DND-41 (cell line): Measurements from ENCODE around the gene H6PD.

Experiments
- ATAC-seq: fragments of 200-7000 bp; cut with Tn5 transposase; 3 replicates; pipeline ENCODE4 v1.9.1; 2021; ENCODE audit warnings: low read depth; ENCODE audit not compliant: insufficient read depth
- DNase-seq: peaks from one replicate; pipeline ENCODE4 v3.0.0-alpha.2; 2020
- H2AFZ ChIP-seq: 2 replicates; pipeline ENCODE4 v1.6.0; 2012; ENCODE audit warnings: low read depth, low read length
- H3K27ac ChIP-seq: 2 replicates; pipeline ENCODE4 v1.5.1; 2012; ENCODE audit warnings: low read length, inconsistent platforms
- H3K27me3 ChIP-seq: fragments of 200-600 bp; sonication (generic); 2 replicates; pipeline ENCODE4 v1.6.0; 2012; ENCODE audit warnings: low read length, mild to moderate bottlenecking, inconsistent platforms; ENCODE audit not compliant: insufficient read depth, poor library complexity
- H3K36me3 ChIP-seq: 2 replicates; pipeline ENCODE4 v1.5.1; 2012; ENCODE audit warnings: low read length, inconsistent platforms; ENCODE audit not compliant: insufficient read depth
- H3K4me1 ChIP-seq: 2 replicates; pipeline ENCODE4 v1.5.1; 2012; ENCODE audit warnings: mild to moderate bottlenecking, low read length; ENCODE audit not compliant: insufficient read depth
- H3K4me2 ChIP-seq: 2 replicates; pipeline ENCODE4 v1.6.0; 2012; ENCODE audit warnings: mild to moderate bottlenecking, moderate library complexity, low read length, inconsistent platforms; ENCODE audit not compliant: insufficient read depth
- H3K4me3 ChIP-seq, 2 experiments: fragments of 200-600 bp in 1 of 2; shearing (Covaris generic) in 1 of 2; 2 replicates each; pipeline ENCODE4 v1.5.1; 2012 to 2016; ENCODE audit warnings: inconsistent platforms in 2 of 2, low read length in 2 of 2, mild to moderate bottlenecking in 2 of 2, low read depth in 1 of 2, moderate library complexity in 1 of 2
- H3K79me2 ChIP-seq: 2 replicates; pipeline ENCODE4 v1.6.0; 2012; ENCODE audit warnings: low read length, inconsistent platforms; ENCODE audit not compliant: insufficient read depth
- H3K9ac ChIP-seq: 2 replicates; pipeline ENCODE4 v1.6.0; 2012; ENCODE audit warnings: low read depth, mild to moderate bottlenecking, inconsistent platforms, low read length, moderate library complexity
- H3K9me3 ChIP-seq: 2 replicates; pipeline ENCODE4 v1.5.1; 2012; ENCODE audit warnings: low read length, moderate library complexity, mild to moderate bottlenecking, inconsistent platforms; ENCODE audit not compliant: insufficient read depth, severe bottlenecking
- H4K20me1 ChIP-seq: 2 replicates; pipeline ENCODE4 v1.6.0; 2012; ENCODE audit warnings: low read length; ENCODE audit not compliant: insufficient read depth
- CTCF ChIP-seq: IDR thresholded peaks from 2 replicates; pipeline ENCODE4 v1.5.1; 2012; ENCODE audit warnings: borderline replicate concordance, low read length, moderate library complexity, mild to moderate bottlenecking; ENCODE audit not compliant: poor library complexity, severe bottlenecking; ENCODE audit errors: extremely low read depth
- EZH2 ChIP-seq: IDR thresholded peaks from 3 replicates; pipeline ENCODE4 v1.6.1; 2012; ENCODE audit warnings: borderline replicate concordance, low read depth, mild to moderate bottlenecking, moderate library complexity, low read length, inconsistent platforms; ENCODE audit not compliant: severe bottlenecking

Gene H6PD

GRCh38 chr1:9319208-9319788 lies 84.7 kb downstream of the H6PD start:
- H3K36me3 ChIP-seq = peaks cover 76% of the 10 kb centered on the region
- no peak overlapping the region for H3K9ac ChIP-seq
- H4K20me1 ChIP-seq = peaks cover 98% of the 10 kb centered on the region
- H3K4me3 ChIP-seq = no peak overlapping the region
- no peak for DNase-seq
- ATAC-seq = no peak
- peak overlapping the region; percentile 12; the same call in 1 of the 2 replicates for H3K27ac ChIP-seq
- no peak overlapping the region for H2AFZ ChIP-seq
- peaks cover 100% of the 10 kb centered on the region for H3K79me2 ChIP-seq
- H3K4me2 ChIP-seq = no peak overlapping the region
- no peaks in the 10 kb centered on the region for H3K9me3 ChIP-seq
- no peaks in the 10 kb centered on the region for H3K27me3 ChIP-seq
- H3K4me1 ChIP-seq = peaks cover 3% of the 10 kb centered on the region; the same call in 1 of the 2 replicates
- TF ChIP-seq CTCF = no peak

GRCh38 chr1:9319789-9320519 lies 85.4 kb downstream of the H6PD start:
- Histone ChIP-seq H3K79me2 (peaks cover 100% of the 10 kb centered on the region), H3K9ac (no peak overlapping the region), H3K4me2 (no peak overlapping the region), H3K27me3 (no peaks in the 10 kb centered on the region), H3K9me3 (no peaks in the 10 kb centered on the region), H3K4me3 (no peak overlapping the region), H3K4me1 (peaks cover 3% of the 10 kb centered on the region; the same call in 1 of the 2 replicates), H2AFZ (no peak overlapping the region), H3K27ac (no peak overlapping the region), H4K20me1 (peaks cover 99% of the 10 kb centered on the region), H3K36me3 (peaks cover 73% of the 10 kb centered on the region)
- TF ChIP-seq CTCF = no peak
- TF ChIP-seq EZH2 = no peak
- DNase-seq (no peak), ATAC-seq (no peak)
